HG02970 (cell line): ENCODE measurements around the gene ARFGEF3.
"Not testable (repeated sequence)": the region's sequence is repeated elsewhere in the genome, so short reads cannot be mapped to it uniquely, and the experiment has no call there.

ENCODE experiments used
- ATAC-seq: cut with Tn5 transposase; IDR thresholded peaks from one replicate; pipeline ENCODE4 v1.9.1; 2021; ENCODE audit warnings: mild to moderate bottlenecking, moderate library complexity, moderate number of reproducible peaks; ENCODE audit not compliant: unreplicated experiment, low FRiP score

The ARFGEF3 gene

DNA sequence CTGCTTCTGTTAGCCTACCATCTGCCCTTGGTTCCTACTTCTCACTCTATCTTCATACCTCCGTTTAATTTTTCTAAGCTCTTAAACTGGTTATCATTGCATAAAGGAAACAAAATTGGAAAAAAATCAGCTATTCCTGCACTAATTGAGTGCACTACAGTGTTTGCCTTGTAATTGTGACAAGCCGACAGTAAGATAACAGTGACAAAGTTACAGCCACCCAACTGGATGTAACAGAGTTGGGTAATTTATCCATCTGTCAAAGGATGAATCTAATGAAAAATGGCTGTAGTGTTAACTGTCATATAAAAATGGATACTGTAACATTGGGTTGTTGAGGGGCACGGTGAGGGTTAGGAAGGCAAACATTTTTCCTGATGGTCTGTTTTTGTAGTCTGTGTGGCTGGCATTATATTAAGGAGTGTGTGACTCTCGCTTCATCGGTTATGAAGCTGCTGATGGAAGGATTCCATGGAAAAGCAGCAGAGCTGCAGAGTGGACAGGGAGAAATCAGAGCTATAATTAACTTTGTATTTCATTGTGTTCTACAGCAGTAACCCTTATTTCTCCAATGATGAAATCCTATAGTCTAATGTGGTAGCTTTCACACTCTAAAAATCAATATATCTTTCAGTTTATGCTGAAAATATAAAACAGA lies 43.8 kb downstream of the ARFGEF3 start:
- ATAC-seq, result no peak

GRCh38 chr6:138206862-138207261 lies 45.1 kb downstream of the ARFGEF3 start:
- no peak for ATAC-seq

- no peak for ATAC-seq
Observed at GRCh38 chr6:138211048-138211581, 49.4 kb downstream of the ARFGEF3 start.

- no peak for ATAC-seq
Observed at GRCh38 chr6:138211601-138212000, 49.9 kb downstream of the ARFGEF3 start.

DNA sequence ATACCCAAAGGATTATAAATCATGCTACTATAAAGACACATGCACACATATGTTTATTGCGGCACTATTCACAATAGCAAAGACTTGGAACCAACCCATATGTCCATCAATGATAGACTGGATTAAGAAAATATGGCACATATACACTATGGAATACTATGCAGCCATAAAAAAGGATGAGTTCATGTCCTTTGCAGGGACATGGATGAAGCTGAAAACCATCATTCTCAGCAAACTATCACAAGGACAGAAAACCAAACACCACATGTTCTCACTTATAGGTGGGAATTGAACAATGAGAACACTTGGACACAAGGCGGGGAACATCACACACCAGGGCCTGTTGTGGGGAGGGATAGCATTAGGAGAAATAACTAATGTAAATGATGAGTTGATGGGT lies 50.8 kb downstream of the ARFGEF3 start:
- not testable (repeated sequence) for ATAC-seq

DNA sequence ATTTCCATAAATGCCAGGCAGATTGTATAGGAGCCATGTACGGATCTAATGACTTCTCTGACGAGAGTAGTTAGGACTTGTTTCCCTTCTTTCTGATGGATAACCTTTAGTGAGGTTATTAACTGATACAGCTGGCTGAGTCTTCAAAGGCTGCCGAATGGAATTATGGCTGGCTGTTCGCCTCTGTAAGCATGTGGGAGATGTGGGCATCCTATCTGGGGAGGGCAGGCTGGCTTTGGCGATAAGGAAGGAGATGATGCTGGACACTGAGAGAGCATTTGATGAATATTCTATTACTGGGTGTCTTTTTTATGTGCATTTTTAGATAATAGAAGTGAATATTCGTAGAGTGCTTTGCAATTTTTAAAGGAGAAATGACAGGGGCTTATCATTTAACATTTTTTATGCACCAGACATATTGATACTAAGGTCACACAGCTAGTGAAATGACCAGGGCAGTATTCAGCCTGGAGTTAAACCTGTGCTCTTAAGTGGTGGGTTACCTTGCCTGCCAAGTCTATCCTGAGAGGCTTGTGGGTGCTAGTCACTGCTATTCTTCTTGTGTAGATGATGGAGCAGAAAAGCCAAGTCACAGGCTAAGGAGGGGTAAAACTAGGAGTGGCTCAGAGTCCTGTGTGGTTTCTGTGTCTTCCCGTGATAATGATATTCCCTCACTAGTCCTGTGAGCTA lies 53.5 kb downstream of the ARFGEF3 start:
- no peak for ATAC-seq

DNA sequence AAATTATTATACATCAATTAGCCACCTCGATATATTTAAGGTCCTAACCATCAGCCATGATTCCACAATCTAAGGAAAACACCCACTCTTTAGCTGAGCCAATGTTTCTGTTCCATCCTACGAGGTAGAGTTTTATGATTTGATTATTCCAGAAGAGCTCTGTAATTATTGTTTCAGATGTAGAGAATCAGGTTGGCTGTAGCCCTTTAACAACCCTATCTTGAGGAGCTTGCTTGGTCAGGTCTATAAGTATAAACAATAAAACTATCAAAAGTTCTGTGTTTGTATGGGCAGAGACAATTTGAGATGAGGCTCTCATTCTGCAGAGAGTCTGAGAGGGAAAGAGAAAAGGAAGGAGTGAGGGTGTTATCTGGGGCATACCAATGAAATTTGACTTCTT lies 56.7 kb downstream of the ARFGEF3 start, which contains the start of gene PBOV1:
Gene PBOV1, minus strand, starts transcription at position 43 of the 400 bp plus-strand sequence. CDS start 96 bp downstream, outside the sequence.
- no peak for ATAC-seq

- ATAC-seq, result no peak
Observed at GRCh38 chr6:138219398-138219797, 57.7 kb downstream of the ARFGEF3 start.

- no peak for ATAC-seq
Observed at GRCh38 chr6:138219901-138220300, 58.2 kb downstream of the ARFGEF3 start.

DNA sequence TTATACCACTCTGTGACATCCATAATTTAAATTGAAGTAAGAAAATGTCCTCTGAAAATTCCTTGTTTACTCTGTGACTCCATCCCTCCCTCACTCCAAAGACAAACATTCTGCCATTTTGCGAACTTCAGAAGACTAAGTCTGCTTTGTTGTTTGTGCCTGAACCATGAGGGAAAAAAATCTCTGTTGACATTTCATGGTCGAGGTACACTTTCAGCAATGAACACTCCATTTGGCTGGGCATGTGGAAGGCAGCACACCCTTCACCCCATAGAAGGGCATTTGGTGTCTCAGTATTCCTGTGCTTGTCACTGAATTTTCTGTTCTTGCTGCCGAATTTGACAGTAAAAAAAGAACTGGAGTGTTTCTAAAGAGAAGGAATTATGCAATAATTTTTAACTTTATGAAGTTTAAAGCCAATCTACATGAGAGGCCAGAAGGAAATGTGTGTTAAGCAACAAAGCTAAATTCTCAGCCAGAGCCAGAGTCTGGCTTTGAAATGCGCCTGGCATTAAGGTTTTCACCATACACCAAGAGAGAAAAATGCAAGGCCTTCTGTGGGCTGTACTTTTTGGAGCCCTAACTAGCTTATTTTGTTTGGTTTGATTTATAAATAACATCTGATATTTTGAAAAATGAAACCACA lies 61.3 kb downstream of the ARFGEF3 start:
- ATAC-seq, result no peak

DNA sequence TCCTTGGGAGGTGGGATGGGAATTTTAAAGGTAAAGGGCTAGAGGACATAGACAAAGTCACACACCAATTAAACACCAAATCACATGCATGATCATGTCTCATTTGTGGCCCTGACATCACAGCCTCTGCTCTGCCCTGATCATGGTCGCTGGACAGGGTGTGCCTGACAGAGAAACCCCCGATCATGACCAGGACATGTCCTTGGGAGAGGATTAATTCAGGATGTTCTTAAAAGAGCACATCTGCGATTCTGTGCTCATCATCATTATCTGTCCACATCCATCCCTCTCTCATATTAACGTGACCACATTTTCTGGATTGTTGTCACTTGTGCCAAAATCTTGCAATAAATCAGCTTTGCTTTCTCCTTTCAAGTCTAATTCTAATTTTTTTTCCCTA lies 64.2 kb downstream of the ARFGEF3 start:
- no peak for ATAC-seq

DNA sequence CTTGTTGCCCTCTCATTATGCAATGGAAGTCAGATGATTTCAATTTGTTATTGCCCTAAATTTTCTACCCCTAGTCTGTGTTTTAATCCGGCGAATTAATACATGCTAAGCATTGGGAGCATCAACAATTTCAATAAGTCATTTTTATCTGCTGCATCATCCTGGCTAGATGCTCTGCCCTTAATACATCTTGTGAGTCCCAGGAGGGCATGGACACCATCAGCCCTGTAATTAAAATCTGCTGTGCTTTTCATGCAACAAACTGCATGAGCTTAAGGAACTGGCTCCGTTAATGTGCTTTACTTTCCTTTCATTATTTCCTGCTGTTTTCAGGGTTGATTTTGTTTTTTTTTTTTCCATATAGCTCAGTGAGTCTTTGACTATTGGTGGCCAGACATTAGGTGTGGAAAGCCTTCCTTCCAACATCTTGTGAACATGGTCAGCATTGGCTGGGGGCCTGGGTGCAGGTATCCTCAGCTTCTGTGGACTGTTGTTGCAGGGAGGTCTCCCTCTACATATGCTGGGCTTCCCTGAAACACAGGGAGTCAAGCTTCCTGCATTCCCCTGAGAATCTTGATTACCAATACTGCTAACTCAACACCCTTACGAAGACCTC lies 65.1 kb downstream of the ARFGEF3 start:
- no peak for ATAC-seq

DNA sequence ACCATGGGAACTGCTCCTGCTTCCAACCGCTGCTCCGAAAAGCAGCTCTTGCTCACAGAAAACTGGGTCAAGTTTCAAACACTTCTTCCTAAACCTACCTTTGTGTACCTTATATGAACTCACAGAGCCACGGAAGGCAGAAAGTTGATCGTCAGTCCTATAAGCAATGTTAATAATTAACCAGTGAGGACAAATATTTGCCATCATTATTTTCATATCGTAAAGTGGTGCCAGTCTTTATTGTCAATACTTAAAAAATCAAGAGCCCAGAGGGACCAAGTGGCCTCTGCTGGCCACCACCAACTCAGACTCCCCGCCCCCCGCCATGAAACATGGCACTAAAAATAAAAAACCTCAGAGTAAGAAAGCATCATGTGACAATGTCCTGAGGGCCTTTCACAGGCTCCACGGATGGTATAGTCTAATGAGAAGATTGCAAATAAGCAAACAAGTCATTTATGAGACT lies 65.6 kb downstream of the ARFGEF3 start:
- ATAC-seq, result no peak

GRCh38 chr6:138229072-138229471 lies 67.3 kb downstream of the ARFGEF3 start:
- no peak for ATAC-seq

GRCh38 chr6:138229663-138230179 lies 68.0 kb downstream of the ARFGEF3 start:
- no peak for ATAC-seq

GRCh38 chr6:138230221-138230620 lies 68.5 kb downstream of the ARFGEF3 start:
- no peak for ATAC-seq

DNA sequence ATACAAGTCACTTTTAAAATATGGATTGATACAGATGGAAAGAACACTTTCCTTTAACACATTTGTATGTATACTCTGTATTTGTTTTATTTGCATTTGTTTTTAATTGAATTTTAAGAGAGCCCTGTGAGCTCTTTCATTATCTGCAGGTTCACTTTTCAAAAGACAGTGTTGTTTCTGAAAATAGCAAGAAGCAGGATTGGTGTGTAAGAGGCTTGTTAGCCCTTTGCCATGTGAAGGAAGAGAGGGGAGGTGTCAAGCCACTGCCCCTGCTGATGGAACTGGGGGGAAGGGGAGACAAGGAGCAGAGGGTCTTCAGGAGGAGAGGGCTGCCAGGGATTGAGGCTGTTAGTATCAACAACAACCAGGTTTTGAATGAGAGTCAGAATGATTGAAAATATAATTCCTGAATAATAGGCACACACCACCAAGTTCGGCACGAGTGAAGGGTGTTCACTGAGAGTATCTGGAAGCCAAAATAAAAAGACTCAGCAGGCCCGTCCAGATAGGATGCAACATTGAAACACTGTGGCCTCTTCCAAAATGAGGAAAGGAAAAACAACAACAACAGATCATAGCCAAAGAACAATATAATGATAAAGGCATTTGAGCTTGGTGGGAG lies 69.1 kb downstream of the ARFGEF3 start:
- no peak for ATAC-seq

- ATAC-seq, result no peak
Observed at GRCh38 chr6:138231381-138231886, 69.7 kb downstream of the ARFGEF3 start.

- ATAC-seq, result no peak
Observed at GRCh38 chr6:138234363-138234762, 72.6 kb downstream of the ARFGEF3 start.

- ATAC-seq, result no peak
Observed at GRCh38 chr6:138235205-138235604, 73.5 kb downstream of the ARFGEF3 start.
